HCT116 (cell line): Measurements from ENCODE around the gene CHCT1. TPM values are rescaled to one million over a fixed set of nuclear protein-coding genes. Genes with fewer than 3 reads are reported as not detected.
"Not testable (repeated sequence)": the region's sequence is repeated elsewhere in the genome, so short reads cannot be mapped to it uniquely, and the experiment has no call there.

ENCODE experiments used
- ATAC-seq: fragments of 200-7000 bp; cut with Tn5 transposase; 2 replicates; pipeline ENCODE4 v1.9.1; 2020; ENCODE audit warnings: mild to moderate bottlenecking, moderate library complexity
- BruUV-seq: library from RNA; stranded (reverse); fragments of 400-500 nt; replicated peaks from 2 replicates; lab custom pipeline; 2021; lab: Mats Ljungman, UMichigan
- CTCF ChIA-PET: fragments of 300-600 bp; sonication (Branson Sonifier 250); formaldehyde crosslinking; loops from one replicate; lab custom pipeline; 2021; ENCODE audit warnings: antibody characterized with exemption; lab: Charles Lee
- POLR2A ChIA-PET: fragments of 300-600, 350-600 bp; sonication (Branson Sonifier 250); formaldehyde crosslinking; loops from one replicate; lab custom pipeline; 2021; ENCODE audit warnings: antibody characterized with exemption; lab: Charles Lee
- RAD21 ChIA-PET, 2 experiments: fragments of 300-600 bp; sonication (Branson Sonifier 250); formaldehyde crosslinking; loops; one replicate each; lab custom pipeline; 2023; ENCODE audit warnings: low total read pairs in 2 of 2; ENCODE audit not compliant: uncharacterized antibody in 2 of 2, unreplicated experiment in 2 of 2, low non-redundant PET in 1 of 2; lab: Charles Lee
- DNase-seq: peaks from one replicate; pipeline ENCODE4 v3.0.0-alpha.2; 2010; ENCODE audit warnings: low read depth, low spot score
- H2AFZ ChIP-seq: fragments of 200-600 bp; shearing (Covaris generic), sonication (generic); 2 replicates; pipeline ENCODE4 v1.6.1; 2017; ENCODE audit warnings: low read depth, mixed run types, mixed read lengths, antibody characterized with exemption, low read length; ENCODE audit not compliant: poor library complexity, severe bottlenecking
- H3K27ac ChIP-seq: 2 replicates; pipeline ENCODE4 v1.5.1; 2012; ENCODE audit warnings: low read depth, low read length
- H3K27me3 ChIP-seq: fragments of 200-600 bp; sonication (generic); 2 replicates; pipeline ENCODE4 v1.6.1; 2016; ENCODE audit warnings: mixed run types, low read length, mixed read lengths; ENCODE audit not compliant: insufficient read depth
- H3K36me3 ChIP-seq, 2 experiments: fragments of 200-500 bp in 1 of 2; fragments of 200-600 bp in 1 of 2; sonication (Bioruptor generic) in 1 of 2; sonication (generic) in 1 of 2; 2 replicates each; pipeline versions ENCODE4 v1.5.1 to v1.6.1; 2014 to 2016; ENCODE audit warnings: low read length in 2 of 2, inconsistent platforms in 1 of 2, mixed read lengths in 1 of 2, mixed run types in 1 of 2; ENCODE audit not compliant: insufficient read depth in 2 of 2, control insufficient read depth in 1 of 2
- H3K4me1 ChIP-seq, 2 experiments: fragments of 200-600 bp in 1 of 2; sonication (generic) in 1 of 2; 2 replicates each; pipeline versions ENCODE4 v1.5.1 to v1.6.1; 2012 to 2017; ENCODE audit warnings: low read length in 2 of 2, inconsistent platforms in 1 of 2, mild to moderate bottlenecking in 1 of 2, mixed read lengths in 1 of 2, mixed run types in 1 of 2, moderate library complexity in 1 of 2; ENCODE audit not compliant: insufficient read depth in 2 of 2, control insufficient read depth in 1 of 2
- H3K4me2 ChIP-seq: fragments of 200-600 bp; sonication (generic); 2 replicates; pipeline ENCODE4 v1.6.1; 2017; ENCODE audit warnings: mixed run types, low read length, mixed read lengths
- H3K4me3 ChIP-seq, 2 experiments: fragments of 200-600 bp in 1 of 2; sonication (generic) in 1 of 2; replicated peaks in 1 of 2; 2 replicates each; pipeline ENCODE4 v1.5.1; 2011 to 2016; ENCODE audit warnings: low read length in 2 of 2, control low read depth in 1 of 2, low read depth in 1 of 2, mild to moderate bottlenecking in 1 of 2, mixed read lengths in 1 of 2, mixed run types in 1 of 2
- H3K79me2 ChIP-seq: fragments of 200-600 bp; sonication (generic); 2 replicates; pipeline ENCODE4 v1.6.1; 2017; ENCODE audit warnings: mild to moderate bottlenecking, mixed run types, low read length, moderate library complexity, mixed read lengths; ENCODE audit not compliant: insufficient read depth
- H3K9ac ChIP-seq: fragments of 200-600 bp; sonication (generic); 2 replicates; pipeline ENCODE4 v1.6.1; 2016; ENCODE audit warnings: low read length, mixed read lengths
- H3K9me2 ChIP-seq: fragments of 200-600 bp; sonication (generic), shearing (Covaris generic); 2 replicates; pipeline ENCODE4 v1.6.1; 2017; ENCODE audit warnings: mixed run types, mild to moderate bottlenecking, moderate library complexity; ENCODE audit not compliant: insufficient read depth
- H3K9me3 ChIP-seq, 2 experiments: fragments of 200-500 bp in 1 of 2; fragments of 200-600 bp in 1 of 2; sonication (Bioruptor generic) in 1 of 2; sonication (generic) in 1 of 2; 2 replicates each; pipeline ENCODE4 v1.6.1; 2014 to 2017; ENCODE audit warnings: low read length in 2 of 2, mixed read lengths in 2 of 2, inconsistent platforms in 1 of 2, low read depth in 1 of 2, mild to moderate bottlenecking in 1 of 2, mixed run types in 1 of 2, moderate library complexity in 1 of 2; ENCODE audit not compliant: control insufficient read depth in 1 of 2, insufficient read depth in 1 of 2
- H4K20me1 ChIP-seq: fragments of 200-600 bp; sonication (generic), shearing (Covaris generic); 2 replicates; pipeline ENCODE4 v1.6.1; 2017; ENCODE audit warnings: mixed run types, mild to moderate bottlenecking, moderate library complexity; ENCODE audit not compliant: insufficient read depth
- CTCF ChIP-seq, 3 experiments: fragments of 200-600 bp in 1 of 3; sonication (generic) in 1 of 3; IDR thresholded peaks in 2 of 3; conservative IDR thresholded peaks in 1 of 3; 2 replicates each; pipeline ENCODE4 v1.5.1; 2012 to 2017; ENCODE audit warnings: low read depth in 2 of 3, low read length in 2 of 3, antibody characterized with exemption in 1 of 3, borderline replicate concordance in 1 of 3, control low read depth in 1 of 3, mild to moderate bottlenecking in 1 of 3, mixed read lengths in 1 of 3, mixed run types in 1 of 3, moderate library complexity in 1 of 3; ENCODE audit not compliant: insufficient read depth in 1 of 3
- EGR1 ChIP-seq: IDR thresholded peaks from 2 replicates; pipeline ENCODE4 v1.6.1; 2012; ENCODE audit warnings: low read depth
- SP1 ChIP-seq: IDR thresholded peaks from 2 replicates; pipeline ENCODE4 v1.6.1; 2012; ENCODE audit warnings: low read depth
- ZFX ChIP-seq: fragments of 450-650 bp; IDR thresholded peaks from 2 replicates; pipeline ENCODE4 v1.6.1; 2017
- intact Hi-C: fragments of 100-400 bp; cut with micrococcal nuclease; formaldehyde crosslinking; loops from 2 replicates; pipeline ENCODE4 v1.10.0; 2022
- total RNA-seq: library from RNA; stranded (reverse); gene quantifications from one replicate; pipeline ENCODE4 v1.2.1, GENCODE V29; 2021; ENCODE audit not compliant: unreplicated experiment

Gene CHCT1
- total RNA-seq, 1 experiment from 2014 or later = not detected

- RAD21 ChIA-PET, H3K9me2 ChIP-seq, CTCF ChIA-PET, H2AFZ ChIP-seq, H4K20me1 ChIP-seq, H3K4me3 ChIP-seq, H3K79me2 ChIP-seq, H3K27me3 ChIP-seq, POLR2A ChIA-PET, BruUV-seq, H3K4me2 ChIP-seq, H3K9ac ChIP-seq, H3K4me1 ChIP-seq, H3K9me3 ChIP-seq, H3K27ac ChIP-seq, ATAC-seq, intact Hi-C loops, H3K36me3 ChIP-seq, DNase-seq: not testable (repeated sequence)
Observed at GRCh38 chr17:60419875-60420274, 2.4 kb upstream of the CHCT1 start.

GRCh38 chr17:60421273-60422161, 772 bp upstream of the CHCT1 start:
- no peak overlapping the region for H3K4me3 ChIP-seq
- ChIA-PET RAD21 (no interaction called here), POLR2A (no interaction called here)
- H3K4me1 ChIP-seq = no peaks in the 10 kb centered on the region
- H3K36me3 ChIP-seq = no peaks in the 10 kb centered on the region
- intact Hi-C loops = no loop called here
- ATAC-seq = peak; percentile 54
- no peak overlapping the region for H3K27ac ChIP-seq
- no TSS peak for BruUV-seq
- no peak for TF ChIP-seq EGR1
- no peak for TF ChIP-seq SP1
- no peak for TF ChIP-seq ZFX
- TF ChIP-seq CTCF (IDR thresholded peaks at IDR 0.05 in 2 of 3, conservative IDR thresholded peaks at IDR 0.05 in 1 of 3; ENCODE audit: borderline replicate concordance in 1 of 3, insufficient read depth in 1 of 3, low read depth in 2 of 3, low read length in 2 of 3) = 0 out of 6 replicates have a peak, but pooled peaks of 2 of the 3 experiments have one; percentile 6 to 7
- TF ChIP-seq, all 23 proteins: peak for 1
- peak overlapping the region; percentile 14 for H2AFZ ChIP-seq
- H4K20me1 ChIP-seq = no peaks in the 10 kb centered on the region
- no peak for DNase-seq
- no peaks in the 10 kb centered on the region for H3K79me2 ChIP-seq
- H3K9me3 ChIP-seq = no peaks in the 10 kb centered on the region
- H3K9me2 ChIP-seq = no peaks in the 10 kb centered on the region
- no peak overlapping the region for H3K9ac ChIP-seq
- CTCF ChIA-PET = no interaction called here
- no peaks in the 10 kb centered on the region for H3K27me3 ChIP-seq
- no peak overlapping the region for H3K4me2 ChIP-seq
